COR-L47 (cell line): ENCODE data around the gene SAT1.
"Not testable (repeated sequence)": the region's sequence is repeated elsewhere in the genome, so short reads cannot be mapped to it uniquely, and the experiment has no call there.

Experiments used
- DNase-seq: peaks from one replicate; lab custom pipeline; 2025; lab: John Stamatoyannopoulos, UW

The SAT1 gene

DNA sequence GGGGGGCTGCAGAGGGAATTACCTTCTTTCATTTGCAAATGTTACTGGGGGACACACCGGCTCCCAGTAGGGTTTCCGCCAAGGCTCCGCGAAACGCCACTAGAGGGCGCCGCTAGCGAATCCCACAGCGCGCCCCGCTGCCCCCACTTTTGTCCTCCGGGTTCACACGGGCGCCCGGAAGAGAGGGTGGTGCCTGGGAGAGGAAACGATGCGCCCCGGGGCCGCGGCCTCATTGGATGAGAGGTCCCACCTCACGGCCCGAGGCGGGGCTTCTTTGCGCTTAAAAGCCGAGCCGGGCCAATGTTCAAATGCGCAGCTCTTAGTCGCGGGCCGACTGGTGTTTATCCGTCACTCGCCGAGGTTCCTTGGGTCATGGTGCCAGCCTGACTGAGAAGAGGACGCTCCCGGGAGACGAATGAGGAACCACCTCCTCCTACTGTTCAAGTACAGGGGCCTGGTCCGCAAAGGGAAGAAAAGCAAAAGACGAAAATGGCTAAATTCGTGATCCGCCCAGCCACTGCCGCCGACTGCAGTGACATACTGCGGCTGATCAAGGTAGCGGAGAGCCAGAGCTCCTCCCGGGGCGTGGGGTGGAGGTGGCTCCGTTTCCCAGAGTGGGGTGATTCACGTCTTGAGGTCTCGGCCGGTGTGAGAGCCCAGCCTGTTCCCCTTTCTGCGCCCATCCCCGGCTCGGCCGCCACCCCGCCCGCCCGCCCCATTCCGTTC lies at the start of gene SAT1:
TSS of gene SAT1 (plus strand) at position 311 of the 726 bp plus-strand sequence. CDS start at position 490, 179 bp downstream.
- DNase-seq = peak; percentile 87

DNA sequence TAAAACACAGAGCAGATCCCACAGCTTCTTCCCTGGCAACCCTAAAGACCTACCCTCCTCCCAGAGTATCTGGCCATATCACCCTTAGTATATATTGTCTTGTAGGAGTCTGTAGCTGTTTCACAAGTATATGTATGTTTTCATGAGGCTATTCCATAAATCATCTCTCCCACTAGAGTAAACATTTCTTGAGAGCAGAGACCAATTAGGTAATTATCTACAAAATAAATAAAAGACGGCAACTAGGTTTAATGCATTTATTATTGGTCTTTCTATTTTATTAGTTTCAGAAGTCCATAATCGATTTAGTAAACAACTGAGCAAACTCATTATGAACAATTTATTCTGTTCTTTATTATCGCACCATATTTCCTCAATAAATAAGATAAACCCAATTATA lies 46.9 kb upstream of the SAT1 start:
- DNase-seq = no peak

DNA sequence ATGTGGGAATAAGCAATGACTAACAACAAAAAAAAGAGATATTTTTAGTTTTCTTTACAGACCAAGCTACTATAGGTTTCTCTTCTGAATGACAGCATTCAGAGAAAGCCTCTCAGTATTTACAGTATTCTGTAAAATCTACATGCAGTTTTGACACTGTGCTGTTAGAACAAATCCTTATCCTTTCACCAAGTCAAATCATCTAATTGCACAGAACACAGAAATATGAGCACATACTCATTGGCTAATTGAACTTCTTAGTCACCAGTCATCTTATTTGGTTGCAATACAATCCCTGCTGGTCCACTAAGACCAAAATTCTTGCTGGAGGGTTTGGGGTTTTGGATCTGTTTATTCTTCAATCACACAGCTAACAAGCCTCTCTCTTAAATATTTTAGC lies 45.6 kb upstream of the SAT1 start:
- no peak for DNase-seq

DNA sequence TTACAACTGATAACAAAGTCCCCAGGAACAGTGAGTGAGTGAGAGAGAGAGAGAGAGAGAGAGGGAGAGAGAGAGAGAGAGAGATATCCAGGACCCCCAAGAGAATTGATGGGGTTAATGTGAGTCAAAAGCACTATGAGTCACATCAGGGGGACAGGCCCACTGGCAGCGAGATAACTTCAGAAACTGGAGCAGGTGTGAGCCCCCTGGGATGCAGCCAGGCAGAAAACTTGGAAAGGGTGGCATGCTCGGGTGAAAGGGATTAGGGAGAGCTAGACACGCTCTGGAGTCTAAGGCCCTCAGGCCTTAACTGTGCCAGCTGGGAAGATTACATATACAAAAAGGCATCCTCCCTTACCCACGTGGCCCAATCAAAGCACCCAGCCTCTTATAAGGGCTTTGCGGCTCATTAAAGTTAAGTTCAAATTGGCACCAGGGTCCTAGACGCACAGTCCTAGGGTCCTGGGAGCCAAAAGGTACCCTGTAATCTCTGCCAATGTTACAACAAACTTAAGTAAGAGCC lies 40.7 kb upstream of the SAT1 start:
- no peak for DNase-seq

- DNase-seq = no peak
These were observed 40.0 kb upstream of the SAT1 start, which contains the start of gene ACOT9 for GRCh38 chrX:23742697-23743622. Gene ACOT9, minus strand, starts transcription at chrX:23743276. Its CDS starts 132 bp downstream, at chrX:23743144.

DNA sequence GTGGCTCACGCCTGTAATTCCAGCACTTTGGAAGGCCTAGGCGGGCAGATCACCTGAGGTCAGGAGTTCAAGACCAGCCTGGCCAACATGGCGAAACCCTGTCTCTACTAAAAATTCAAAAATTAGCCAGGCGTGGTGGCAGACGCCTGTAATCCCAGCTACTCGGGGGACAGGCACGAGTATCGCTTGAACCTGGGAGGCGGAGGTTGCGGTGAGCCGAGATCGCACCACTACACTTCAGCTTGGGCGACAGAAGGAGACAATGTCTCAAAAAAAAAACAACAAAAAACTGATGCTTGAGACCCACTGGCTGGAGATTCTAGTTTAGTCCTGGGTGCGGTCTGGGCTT lies 39.4 kb upstream of the SAT1 start:
- DNase-seq = not testable (repeated sequence)

GRCh38 chrX:23745786-23746185 lies 37.2 kb upstream of the SAT1 start:
- DNase-seq = no peak

GRCh38 chrX:23749129-23749528 lies 33.8 kb upstream of the SAT1 start:
- DNase-seq = no peak

DNA sequence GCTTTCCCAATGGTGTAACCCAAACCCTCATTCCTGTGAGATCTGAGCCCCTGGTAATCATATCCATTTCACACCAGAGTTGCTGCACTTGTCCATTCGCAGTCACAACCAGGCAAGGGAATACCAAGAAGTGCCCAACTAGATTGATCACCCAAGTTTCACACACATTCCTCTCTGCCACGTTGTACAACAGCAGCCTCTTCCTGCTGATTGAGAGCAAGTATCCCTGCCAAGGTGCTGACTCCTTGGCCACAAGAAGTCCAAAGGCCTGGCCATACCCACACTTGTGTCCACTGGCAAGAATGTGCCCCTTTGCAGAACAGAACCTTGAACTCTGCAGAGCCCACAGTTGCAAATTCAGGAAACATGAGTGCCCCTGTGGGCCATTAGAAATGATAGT lies 33.4 kb upstream of the SAT1 start:
- no peak for DNase-seq

DNA sequence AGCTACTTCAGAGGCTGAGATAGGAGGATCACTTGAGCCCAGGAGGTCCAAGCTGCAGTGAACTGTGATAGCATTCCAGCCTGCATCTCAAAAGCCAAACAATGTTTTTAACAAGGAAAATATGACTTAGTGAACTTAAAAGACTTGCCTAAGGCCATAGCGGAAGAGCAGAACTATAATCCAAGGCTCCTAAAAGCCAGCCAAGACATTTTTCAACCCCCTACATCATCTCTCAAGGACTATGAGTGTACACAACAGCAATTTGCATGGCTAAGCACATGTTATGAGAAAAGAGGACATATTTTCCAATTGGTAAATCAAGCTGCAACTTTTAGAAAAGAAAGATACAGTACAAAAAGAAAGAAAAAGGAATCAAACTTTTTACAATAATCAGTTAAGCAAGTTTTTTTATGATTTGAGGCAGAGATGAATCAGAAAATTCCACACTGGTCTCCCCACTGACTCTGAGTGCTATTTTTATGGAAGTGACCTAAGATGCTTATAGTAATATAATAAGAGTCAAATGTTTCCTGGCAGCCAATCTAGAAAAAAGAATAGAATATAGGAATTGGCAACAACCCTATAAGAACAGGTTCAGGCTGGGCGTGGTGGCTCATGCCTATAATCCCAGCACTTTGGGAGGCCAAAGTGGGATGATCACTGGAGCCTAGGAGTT lies 30.1 kb upstream of the SAT1 start:
- no peak for DNase-seq

- DNase-seq = no peak
These were observed 28.3 kb upstream of the SAT1 start for GRCh38 chrX:23754664-23755063.

GRCh38 chrX:23756165-23756564 lies 26.8 kb upstream of the SAT1 start:
- peak; percentile 28 for DNase-seq

GRCh38 chrX:23759821-23760220 lies 23.2 kb upstream of the SAT1 start:
- DNase-seq = no peak

- no peak for DNase-seq
These were observed 18.6 kb upstream of the SAT1 start for GRCh38 chrX:23764188-23764984.

GRCh38 chrX:23765449-23765848 lies 17.5 kb upstream of the SAT1 start:
- no peak for DNase-seq

- DNase-seq = no peak
These were observed 17.1 kb upstream of the SAT1 start for GRCh38 chrX:23765868-23766267.

DNA sequence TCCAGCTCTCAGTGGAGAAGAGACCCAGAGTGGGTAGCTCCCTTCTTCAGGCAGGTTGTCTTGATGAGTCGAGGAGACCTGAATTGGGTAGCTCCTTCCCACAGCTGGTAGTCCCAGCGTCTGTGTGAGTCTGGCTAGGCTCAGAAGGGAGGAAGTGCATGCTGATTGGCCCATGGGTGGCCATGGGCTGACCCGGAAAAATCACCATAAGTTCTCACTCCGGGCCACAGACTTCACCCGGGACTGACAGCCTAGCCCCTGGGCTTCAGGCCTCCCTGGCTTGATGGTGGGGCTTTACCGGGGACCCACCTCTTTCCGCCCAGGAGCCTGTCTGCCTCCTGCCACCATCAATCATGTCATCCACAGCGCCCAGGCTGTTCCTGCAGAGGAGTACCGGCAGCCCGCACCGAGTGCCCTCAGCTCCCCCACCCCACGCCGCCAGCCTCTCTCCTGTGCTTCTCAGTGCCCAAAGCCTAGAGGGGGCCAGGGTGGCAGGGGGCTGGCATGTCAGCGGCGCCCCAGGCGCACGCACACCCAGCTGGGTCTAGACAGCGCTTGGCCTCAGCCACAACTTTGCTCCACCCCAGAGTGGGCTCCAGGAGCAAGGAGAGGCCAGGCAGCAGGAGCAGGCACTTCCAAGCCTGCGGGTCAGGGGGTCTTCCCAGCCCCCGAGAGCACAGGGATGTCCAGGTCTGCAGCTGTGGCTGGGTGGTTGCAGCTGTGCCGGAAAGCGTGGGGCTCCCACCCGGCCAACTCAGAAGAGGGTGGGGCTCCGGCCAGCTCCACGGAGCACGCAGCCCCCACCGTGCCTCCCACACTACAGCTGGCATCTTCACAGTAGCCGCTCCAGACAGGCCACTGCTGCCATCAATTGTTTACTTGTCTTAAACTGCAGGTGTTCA lies 16.1 kb upstream of the SAT1 start:
- no peak for DNase-seq

GRCh38 chrX:23770142-23770541 lies 12.8 kb upstream of the SAT1 start:
- no peak for DNase-seq

DNA sequence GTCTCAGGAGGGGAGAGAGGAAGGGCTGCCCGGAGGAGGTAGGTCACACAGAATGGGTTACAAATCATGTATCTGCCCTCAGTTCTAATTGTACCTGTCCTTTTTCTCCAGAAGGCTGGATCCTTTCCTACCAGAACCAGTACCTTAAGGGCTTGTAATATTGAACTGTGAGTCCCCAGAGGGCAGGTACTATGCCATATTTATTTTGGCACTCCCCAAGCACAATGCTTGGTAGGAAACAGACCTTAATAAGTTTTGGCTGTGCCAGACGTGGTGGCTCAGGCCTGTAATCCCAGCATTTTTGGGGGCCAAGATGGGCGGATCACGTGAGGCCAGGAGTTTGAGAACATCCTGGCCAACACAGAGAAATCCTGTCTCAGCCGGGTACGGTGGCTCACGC lies 11.9 kb upstream of the SAT1 start:
- not testable (repeated sequence) for DNase-seq

DNA sequence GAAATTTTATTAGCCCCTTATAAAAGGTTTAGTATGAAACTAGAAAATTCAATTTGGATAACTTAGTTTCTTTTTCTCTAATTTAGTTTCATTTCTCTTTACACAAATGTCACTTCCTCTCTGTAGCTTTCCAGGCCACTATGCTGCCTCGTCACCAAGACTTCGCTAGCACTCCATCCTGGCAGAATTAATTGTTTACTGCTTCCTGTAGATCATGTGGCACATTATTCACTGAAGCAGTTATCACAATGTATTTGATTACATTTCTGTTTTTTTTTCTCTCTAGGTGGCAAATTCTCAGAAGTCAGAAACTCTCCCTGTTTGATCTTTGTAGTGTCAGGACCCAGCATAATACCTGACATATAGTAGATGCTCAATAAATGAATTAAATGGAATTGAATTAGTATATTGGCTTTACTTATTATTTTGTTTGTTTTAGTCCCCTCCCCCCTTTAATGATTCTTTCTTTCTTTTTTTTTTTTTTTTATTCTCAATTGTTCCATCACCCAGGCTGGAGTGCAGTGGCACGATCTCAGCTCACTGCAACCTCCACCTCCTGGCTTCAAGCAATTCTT lies 9.3 kb upstream of the SAT1 start:
- no peak for DNase-seq
